T1000 (cell line): ENCODE data around the gene NEUROG1.
A peak's percentile ranks its signal among the peaks of the same experiment; 100 is the strongest.

ENCODE experiments used
- DNase-seq: peaks from one replicate; lab custom pipeline; 2025; ENCODE audit warnings: mixed read lengths; lab: John Stamatoyannopoulos, UW

NEUROG1 gene

DNA sequence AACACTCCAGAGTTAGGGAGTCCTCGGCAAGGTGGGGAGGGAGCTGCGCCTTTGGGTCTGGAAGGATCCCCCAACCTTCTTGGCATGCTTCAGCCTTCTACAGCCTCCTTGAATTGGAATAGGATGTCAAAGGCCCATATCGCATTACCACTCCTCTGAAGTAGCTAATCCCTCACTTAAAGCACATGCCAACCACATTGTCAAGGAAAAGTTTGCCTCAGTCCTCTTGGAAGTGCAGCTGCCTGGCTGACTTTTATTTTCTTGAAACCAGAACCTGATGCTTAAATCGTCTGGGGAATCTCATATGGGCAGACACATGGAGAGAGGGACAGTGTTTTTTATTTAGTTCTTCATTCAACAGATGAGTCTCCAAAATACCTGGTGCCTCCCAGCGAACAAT lies 28.6 kb upstream of the NEUROG1 start:
- no peak for DNase-seq

DNA sequence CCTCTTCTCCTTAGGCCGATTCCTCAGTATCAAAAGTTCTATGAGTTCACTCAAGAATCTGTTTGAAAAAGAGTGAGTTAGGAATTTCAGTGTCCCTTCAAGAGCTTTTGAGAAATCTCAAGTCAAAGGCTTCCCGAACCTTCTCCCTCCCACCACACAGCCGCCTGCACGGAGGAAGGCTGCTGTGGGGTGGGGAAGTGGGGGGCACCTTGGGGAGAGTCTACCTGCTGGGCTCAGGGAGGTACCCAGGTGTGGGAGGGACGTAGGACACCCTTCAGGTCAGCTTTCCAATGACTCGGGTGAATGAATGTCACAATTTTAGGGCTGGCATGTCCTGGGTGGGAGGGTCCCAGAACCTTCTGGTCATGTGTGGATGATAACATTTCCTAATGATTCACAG lies 25.5 kb upstream of the NEUROG1 start:
- DNase-seq: no peak

DNA sequence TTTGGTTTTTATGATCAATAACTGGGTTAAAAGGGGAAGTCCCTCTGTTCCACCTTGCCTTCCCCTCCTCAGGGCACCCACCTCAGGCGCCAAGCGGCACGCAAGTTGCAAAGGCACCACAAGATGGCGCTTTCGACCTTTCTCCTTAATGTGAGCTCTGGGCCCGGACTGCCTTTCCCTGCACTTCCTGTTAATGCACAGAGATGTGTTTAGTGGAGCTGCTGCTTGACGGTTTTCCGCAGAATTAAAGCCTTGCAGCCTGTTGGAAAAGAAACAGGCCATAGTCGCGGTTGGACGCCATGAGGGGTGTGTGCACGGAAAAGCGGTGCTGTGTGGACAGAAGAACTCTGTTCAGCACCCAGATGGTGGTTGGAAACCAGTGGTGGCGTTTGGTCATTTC lies 25.1 kb upstream of the NEUROG1 start:
- DNase-seq: peak; percentile 33

DNA sequence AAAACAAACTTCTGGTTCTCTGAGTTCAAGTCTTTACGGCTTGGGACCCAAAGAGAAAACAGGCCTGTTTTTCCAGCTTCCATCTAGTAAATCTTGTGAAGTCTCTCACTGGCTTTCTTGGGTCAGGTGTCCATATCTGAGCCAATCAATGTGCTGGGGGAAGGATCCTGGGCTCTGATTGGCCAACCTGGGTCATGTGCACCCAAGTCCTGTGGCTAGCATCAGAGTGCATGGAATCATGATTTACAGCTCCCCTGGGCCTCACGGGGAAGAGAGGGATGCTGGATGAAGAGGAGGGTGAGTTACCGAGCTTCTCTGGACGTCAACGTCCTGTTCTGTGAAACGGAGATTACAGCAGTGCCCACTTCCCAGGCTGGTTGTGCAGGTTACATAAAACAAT lies 23.6 kb upstream of the NEUROG1 start:
- DNase-seq: no peak

- no peak for DNase-seq
Measured at GRCh38 chr5:135557076-135557838, 21.5 kb upstream of the NEUROG1 start.

- DNase-seq: no peak
Measured at GRCh38 chr5:135556620-135557019, 20.9 kb upstream of the NEUROG1 start.

- no peak for DNase-seq
Measured at GRCh38 chr5:135555530-135555929, 19.8 kb upstream of the NEUROG1 start.

DNA sequence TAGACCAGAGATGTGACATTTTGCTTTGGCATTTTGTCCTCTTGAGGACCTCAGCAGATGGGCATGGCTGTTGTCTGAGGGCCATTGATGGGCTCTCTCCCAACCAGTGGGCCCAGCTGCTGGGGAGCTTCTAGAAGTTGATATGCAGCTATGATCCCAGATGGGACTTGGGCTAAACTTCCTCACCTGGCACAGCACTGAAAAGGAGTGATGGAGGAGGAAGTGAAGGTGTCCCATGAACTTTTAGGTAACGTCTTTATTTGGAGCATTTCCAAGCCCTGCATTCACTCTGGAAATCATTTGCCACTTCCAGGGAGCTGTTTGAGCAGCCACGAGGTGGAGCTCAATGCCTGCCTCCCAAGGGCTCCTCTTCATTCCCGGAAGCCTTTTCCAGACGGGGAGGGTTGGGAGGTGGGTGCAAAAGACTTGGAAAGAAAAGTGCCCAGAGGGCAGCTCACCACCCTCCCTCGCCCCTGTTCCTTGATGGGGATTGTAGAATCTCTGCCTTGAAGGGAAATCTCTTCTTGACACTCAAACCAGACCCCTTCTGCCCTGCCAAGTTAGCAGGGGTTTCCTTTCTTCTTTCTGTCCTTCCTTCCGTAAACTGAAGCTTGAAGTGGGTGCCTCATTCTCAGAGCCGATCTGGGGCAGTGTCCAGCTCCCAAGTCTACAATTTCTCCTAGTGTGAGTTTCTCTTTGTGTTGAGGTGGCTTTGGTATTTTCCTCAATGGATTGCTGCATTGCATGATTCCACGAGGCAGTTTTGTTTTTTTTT lies 18.1 kb upstream of the NEUROG1 start:
- no peak for DNase-seq

DNA sequence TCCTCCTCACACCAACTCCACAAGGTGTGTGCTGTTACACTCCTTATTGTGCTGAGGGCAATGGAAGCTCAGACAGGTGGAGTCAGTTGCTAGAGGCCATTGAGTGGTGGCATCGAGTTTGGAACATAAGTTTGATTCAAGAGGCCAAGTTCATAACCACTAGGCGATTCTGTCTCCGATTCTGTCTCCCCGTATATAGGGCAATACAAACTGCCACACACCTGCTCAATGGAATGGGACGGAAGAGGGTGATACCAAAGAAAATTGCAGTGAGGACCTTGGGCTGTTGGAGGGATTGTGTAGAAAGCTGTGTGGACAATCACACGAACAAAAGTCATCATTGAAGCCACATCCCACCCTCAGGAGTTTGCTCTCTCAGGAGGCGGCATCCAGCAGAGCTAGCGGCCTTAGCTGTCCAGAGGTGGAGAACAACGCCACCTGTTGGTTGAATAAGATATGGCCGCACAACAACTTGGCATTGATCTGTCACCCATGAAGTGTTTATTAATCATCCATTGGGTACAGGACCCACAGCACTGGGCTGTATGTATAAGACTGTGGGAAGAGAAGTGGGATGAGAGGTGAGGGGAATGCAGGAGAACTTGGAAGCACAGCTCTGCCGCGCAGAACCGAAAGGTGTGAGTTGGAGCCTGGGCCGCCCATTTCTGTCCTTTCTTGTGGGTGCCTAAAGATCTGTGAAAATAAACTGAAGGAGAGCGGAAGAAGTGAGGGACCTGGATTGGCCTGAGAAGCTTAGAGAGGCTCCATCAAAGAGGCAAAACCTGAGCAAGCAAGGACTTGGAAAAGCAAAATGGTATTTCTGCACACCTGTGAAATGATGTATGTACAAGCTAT lies 16.1 kb upstream of the NEUROG1 start:
- DNase-seq: peak; percentile 43

- no peak for DNase-seq
Measured at GRCh38 chr5:135549413-135549812, 13.6 kb upstream of the NEUROG1 start.

GRCh38 chr5:135547590-135548254 lies 12.0 kb upstream of the NEUROG1 start:
- no peak for DNase-seq

DNA sequence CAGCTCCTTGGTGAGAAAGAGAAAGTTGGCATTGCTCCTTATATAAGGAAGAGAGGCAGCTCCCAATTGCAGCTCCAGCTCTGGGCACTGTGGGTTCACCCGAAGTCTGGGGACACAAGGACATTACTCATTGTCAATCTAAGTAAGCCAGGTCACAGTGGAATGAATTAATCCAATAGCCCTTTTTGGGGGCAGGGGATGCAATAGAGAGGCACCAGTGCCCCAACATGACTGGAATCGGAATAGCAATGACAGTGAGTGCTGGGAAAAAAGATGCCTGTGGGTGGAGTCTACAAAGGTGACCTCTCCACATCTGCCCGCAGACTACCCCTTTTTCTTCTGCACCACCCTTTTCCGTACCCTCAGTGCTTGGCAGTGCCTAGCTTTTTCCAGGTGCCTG lies 11.1 kb upstream of the NEUROG1 start:
- DNase-seq: no peak

DNA sequence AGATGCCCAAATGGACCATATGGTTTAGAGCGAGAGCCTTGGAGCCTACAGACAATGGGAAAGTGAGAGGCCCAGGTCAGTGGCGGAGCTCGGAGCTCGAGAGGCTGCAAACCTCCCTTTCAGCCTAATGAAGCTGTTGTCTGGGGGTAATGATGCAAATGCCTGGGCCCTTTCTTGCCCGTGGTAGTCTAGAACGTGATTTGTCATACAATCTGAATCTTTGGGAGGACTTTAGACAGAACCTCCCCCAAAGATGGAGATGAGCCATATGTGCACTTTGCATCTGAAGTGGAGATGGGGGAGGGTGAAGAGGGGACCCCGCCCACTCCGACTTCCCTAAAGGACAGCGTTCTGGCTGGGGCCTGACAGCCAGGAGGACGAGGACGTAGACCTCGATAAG lies 10.3 kb upstream of the NEUROG1 start:
- DNase-seq: no peak

DNA sequence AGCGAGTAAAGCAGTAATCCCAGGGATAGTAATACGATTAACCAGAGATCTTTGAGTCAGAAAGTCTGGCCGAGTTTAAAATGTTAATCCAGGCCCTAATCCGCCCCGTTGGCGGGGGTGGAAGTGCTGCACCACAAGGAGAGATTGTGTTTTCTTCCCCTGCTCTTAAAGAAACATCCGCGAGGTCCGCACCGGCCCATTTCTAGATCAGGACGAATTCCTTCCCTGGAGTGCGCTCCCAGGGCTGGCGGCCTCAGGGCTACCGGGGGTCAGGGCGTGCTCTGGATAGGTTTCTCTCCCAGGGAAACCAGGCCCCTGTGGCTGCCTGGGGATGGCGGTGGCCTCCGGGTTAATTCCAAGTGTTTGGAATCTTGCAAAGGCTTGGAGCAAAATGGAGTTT lies 9.3 kb upstream of the NEUROG1 start:
- no peak for DNase-seq

- DNase-seq: no peak
Measured at GRCh38 chr5:135543485-135544304, 7.9 kb upstream of the NEUROG1 start.

DNA sequence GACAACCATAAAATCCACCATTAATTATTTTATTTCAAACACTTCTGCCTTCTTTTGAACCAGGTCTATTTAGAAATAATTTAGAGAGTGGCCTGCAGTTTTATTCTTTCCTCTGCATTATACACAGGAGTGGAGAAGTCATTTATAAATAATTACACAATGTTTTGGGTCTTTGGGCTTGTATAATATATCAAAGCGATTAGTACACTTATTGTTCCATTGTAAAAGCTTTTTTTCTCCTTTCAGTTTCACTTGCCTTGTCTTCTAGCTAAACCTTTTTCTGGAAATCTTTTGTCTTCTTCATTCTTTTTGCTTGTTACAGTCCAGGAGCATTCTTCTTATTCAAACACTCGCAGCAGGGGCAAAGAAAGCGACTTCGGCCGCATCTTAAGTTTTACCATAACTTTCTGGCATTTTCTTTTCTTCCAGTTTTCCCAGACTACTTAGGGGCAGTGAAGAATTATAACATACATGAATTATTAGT lies 7.3 kb upstream of the NEUROG1 start:
- no peak for DNase-seq

DNA sequence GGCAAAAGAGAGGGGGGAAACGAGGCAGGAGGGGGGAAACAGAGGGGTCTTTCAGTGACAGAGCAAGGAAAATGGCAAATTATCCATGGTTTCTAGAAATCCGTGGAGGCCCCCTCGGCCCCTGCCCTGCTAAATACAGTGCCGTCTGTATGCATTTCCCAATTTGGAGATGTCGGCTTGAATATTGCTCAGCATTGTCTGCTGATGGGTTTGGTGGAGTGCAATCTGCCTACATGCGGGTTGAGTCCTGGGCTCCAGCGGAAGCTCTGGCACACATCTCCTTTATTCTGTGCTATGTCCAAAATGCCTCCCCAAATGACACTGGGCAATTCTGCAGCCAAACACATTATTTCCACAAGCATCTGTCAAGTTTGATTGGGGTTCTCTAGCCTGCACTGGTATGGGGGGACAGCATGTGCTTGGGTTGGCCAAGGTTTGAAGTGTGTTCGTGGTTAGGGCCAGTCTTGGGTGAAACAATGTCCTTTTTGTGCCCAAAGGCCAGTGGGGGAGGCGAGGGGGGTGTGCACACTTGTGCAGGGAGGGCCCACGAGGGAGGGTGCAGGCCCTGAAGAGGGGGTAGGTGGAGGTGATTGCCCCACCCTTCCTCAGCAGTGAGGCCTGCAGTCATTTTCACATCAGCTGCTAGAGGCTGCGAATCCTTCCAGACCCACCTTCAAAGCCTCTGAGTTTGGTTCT lies 6.2 kb upstream of the NEUROG1 start:
- no peak for DNase-seq

DNA sequence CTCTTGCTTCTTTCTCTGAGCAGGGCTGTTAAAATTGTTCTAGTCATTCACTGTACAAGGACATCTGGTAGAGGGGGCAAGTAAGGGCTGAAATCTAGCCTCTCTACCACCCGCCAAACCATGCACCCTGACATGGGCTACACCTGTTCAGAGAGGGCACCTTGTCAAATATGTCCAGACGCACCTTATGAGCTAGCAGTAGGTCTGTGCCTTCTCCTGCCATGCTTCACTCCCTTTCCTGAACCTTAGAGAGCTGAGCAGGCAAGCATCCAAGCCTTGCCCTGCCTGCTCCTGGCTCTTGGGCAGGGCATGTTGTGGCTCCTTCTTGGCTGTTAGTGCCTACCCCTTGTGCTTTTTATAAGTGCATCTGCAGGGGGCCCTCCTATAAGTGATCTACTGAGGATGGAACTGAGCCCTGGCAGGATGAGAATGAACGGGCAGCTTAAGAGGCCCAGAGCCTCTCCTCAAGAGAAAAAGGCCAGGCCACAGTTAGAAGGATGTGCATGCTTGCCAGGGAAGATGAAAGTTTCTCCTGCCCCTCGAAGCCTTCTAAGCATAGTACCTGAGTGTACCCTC lies 3.8 kb upstream of the NEUROG1 start:
- no peak for DNase-seq

- no peak for DNase-seq
Measured at GRCh38 chr5:135538261-135538660, 2.5 kb upstream of the NEUROG1 start.

- no peak for DNase-seq
Measured at GRCh38 chr5:135537745-135538144, 2.0 kb upstream of the NEUROG1 start.
